MM.1S (cell line): Measurements from ENCODE around the gene NEURL1.

ENCODE experiments used
- EZH2 ChIP-seq: fragments of 300-600 bp; sonication (generic); optimal IDR thresholded peaks from 2 replicates; pipeline ENCODE3; 2017; ENCODE audit warnings: low read depth, mild to moderate bottlenecking, antibody characterized with exemption, low read length, mixed read lengths
- EZH2phosphoT487 ChIP-seq: fragments of 300-600 bp; sonication (generic); IDR thresholded peaks from 2 replicates; pipeline ENCODE4 v1.6.1; 2018; ENCODE audit warnings: antibody characterized with exemption, low read length
- TF ChIP-seq, protein P1 (sequence below): fragments of 300-600 bp; sonication (generic); IDR thresholded peaks from 2 replicates; pipeline ENCODE4 v1.5.1; 2016; ENCODE audit warnings: antibody characterized with exemption, low read length, mixed read lengths

DNA sequence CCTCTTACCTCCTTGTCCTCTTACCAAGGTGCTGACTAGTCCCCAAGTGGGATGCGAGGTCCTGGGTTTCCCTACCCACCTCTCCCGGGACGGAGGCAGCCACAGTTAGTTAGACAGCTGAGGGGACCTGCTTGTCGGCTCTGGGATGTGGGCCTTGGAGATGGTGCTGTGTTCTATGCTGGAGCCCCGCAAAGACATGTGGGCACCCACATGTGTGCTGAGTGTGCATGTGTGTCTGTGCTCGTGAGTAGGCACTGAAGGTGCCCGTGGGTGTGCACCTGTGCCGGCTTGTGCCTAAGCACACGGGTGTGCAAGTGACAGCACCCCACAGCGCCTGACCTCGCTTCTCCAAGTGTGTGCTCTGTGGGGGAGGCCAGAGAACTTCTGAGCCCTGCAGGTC lies 62.2 kb downstream of the NEURL1 start:
- TF ChIP-seq, protein P1, sequence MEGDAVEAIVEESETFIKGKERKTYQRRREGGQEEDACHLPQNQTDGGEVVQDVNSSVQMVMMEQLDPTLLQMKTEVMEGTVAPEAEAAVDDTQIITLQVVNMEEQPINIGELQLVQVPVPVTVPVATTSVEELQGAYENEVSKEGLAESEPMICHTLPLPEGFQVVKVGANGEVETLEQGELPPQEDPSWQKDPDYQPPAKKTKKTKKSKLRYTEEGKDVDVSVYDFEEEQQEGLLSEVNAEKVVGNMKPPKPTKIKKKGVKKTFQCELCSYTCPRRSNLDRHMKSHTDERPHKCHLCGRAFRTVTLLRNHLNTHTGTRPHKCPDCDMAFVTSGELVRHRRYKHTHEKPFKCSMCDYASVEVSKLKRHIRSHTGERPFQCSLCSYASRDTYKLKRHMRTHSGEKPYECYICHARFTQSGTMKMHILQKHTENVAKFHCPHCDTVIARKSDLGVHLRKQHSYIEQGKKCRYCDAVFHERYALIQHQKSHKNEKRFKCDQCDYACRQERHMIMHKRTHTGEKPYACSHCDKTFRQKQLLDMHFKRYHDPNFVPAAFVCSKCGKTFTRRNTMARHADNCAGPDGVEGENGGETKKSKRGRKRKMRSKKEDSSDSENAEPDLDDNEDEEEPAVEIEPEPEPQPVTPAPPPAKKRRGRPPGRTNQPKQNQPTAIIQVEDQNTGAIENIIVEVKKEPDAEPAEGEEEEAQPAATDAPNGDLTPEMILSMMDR, result no peak
- no peak for TF ChIP-seq EZH2
- no peak for TF ChIP-seq EZH2phosphoT487
